Progenitor cell of endocrine pancreas (in vitro differentiated cells): ENCODE data around the gene ALG9. TPM values are rescaled to one million over a fixed set of nuclear protein-coding genes. Genes with fewer than 3 reads are reported as not detected.

Experiments
- DNase-seq: peaks from one replicate; pipeline ENCODE4 v3.0.0; 2021; ENCODE audit warnings: low spot score; ENCODE audit not compliant: unreplicated experiment
- H3K27ac Mint-ChIP-seq: 2 replicates; pipeline ENCODE4 v1.8.0; 2021; ENCODE audit warnings: mild to moderate bottlenecking, moderate library complexity, mixed read lengths
- H3K27me3 Mint-ChIP-seq: 2 replicates; pipeline ENCODE4 v1.8.0; 2021; ENCODE audit warnings: mixed read lengths
- H3K36me3 Mint-ChIP-seq: 2 replicates; pipeline ENCODE4 v1.8.0; 2022; ENCODE audit warnings: mixed read lengths; ENCODE audit not compliant: insufficient read depth
- H3K4me1 Mint-ChIP-seq: 2 replicates; pipeline ENCODE4 v1.8.0; 2021; ENCODE audit warnings: low read depth, mixed read lengths
- H3K4me3 Mint-ChIP-seq: 2 replicates; pipeline ENCODE4 v1.8.0; 2021; ENCODE audit warnings: low read depth, mild to moderate bottlenecking, moderate library complexity, mixed read lengths
- H3K9me3 Mint-ChIP-seq: 2 replicates; pipeline ENCODE4 v1.8.0; 2021; ENCODE audit warnings: low read depth, mixed read lengths
- total RNA-seq: library from RNA; stranded (reverse); gene quantifications from 2 replicates; pipeline ENCODE4 v1.2.1, GENCODE V29; 2021
- TF ChIP-seq, protein P1 (sequence below): fragments of 200-600 bp; sonication (generic); IDR thresholded peaks from one replicate; pipeline ENCODE4 v1.5.0; 2021; ENCODE audit warnings: antibody characterized with exemption, mild to moderate bottlenecking; ENCODE audit not compliant: unreplicated experiment

Gene ALG9
- total RNA-seq, 1 donor from 2014 or later, result 45.2 TPM

DNA sequence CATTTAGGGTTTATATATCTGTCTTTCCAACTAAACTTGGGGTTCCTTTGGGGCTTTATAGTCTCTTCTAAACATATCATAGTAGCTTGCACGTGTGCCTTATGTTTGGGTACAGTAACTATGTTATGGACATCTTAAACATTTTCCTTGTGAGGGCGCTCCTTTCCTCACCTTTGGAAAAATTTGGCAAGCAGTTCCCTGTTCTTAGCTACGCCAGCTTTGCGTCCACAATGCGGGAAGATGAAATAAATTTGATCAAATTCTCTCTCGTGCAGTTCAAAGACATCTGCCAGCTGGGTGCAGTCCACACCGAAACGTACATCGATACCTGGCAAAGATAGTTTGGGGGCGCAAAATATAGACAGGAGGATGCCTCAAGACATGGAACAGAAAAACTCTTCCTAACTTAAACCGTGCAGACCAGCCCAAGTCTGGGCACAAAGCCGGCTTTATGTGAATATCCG is 7.0 kb upstream of the ALG9 start:
- H3K4me1 Mint-ChIP-seq, result peaks cover 10% of the 10 kb centered on the region
- no peak for DNase-seq
- H3K27ac Mint-ChIP-seq, result peak overlapping the region; percentile 100
- H3K4me3 Mint-ChIP-seq, result peak overlapping the region; percentile 94
- no peaks in the 10 kb centered on the region for H3K9me3 Mint-ChIP-seq
- H3K27me3 Mint-ChIP-seq, result no peaks in the 10 kb centered on the region
- H3K36me3 Mint-ChIP-seq, result peaks cover 4% of the 10 kb centered on the region
- TF ChIP-seq, protein P1, sequence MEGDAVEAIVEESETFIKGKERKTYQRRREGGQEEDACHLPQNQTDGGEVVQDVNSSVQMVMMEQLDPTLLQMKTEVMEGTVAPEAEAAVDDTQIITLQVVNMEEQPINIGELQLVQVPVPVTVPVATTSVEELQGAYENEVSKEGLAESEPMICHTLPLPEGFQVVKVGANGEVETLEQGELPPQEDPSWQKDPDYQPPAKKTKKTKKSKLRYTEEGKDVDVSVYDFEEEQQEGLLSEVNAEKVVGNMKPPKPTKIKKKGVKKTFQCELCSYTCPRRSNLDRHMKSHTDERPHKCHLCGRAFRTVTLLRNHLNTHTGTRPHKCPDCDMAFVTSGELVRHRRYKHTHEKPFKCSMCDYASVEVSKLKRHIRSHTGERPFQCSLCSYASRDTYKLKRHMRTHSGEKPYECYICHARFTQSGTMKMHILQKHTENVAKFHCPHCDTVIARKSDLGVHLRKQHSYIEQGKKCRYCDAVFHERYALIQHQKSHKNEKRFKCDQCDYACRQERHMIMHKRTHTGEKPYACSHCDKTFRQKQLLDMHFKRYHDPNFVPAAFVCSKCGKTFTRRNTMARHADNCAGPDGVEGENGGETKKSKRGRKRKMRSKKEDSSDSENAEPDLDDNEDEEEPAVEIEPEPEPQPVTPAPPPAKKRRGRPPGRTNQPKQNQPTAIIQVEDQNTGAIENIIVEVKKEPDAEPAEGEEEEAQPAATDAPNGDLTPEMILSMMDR, result no peak

DNA sequence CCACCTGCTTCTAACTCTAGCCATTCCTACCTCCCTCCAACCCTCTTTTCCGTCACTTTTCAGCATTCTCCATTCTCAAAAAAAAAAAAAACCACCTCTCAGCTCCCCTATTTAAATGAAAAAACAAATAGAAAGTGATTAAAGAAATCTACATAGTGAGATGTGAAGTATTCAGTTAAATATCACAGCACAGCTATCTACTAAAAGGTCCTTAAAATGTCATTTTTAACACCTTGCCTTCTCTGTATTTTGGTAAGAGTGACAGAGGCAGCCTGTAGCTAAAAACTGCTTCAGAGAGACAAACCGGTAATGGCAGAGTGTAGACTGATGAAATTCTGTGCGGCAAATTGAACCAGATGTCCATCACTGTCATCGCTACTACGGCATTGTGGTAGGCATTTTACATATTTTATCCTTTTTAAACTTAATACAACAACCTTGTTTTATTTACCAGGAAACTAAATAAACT is 346 bp upstream of the ALG9 start:
- H3K9me3 Mint-ChIP-seq, result no peaks in the 10 kb centered on the region
- H3K36me3 Mint-ChIP-seq, result peaks cover 19% of the 10 kb centered on the region
- DNase-seq, result no peak
- TF ChIP-seq, protein P1, result no peak
- peaks cover 12% of the 10 kb centered on the region for H3K4me1 Mint-ChIP-seq
- H3K27ac Mint-ChIP-seq, result peak overlapping the region; percentile 87
- peak overlapping the region; percentile 95 for H3K4me3 Mint-ChIP-seq
- no peaks in the 10 kb centered on the region for H3K27me3 Mint-ChIP-seq

DNA sequence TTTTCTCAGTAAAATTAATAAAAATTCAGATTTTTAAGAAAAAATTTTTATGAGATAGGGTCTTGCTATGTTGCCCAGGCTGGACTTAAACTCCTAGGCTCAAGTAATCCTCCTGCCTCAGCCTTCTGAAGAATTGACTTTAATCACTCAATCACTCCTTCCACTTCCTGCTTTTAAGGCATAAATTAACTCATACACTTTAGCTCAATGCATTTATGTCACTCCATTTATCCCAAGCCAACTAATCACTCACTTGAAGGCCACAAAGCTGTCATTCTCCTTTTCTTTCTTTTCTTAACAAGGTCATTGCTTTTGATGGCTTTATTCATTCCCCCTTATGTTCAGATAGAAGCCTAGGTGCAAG is 877 bp downstream of the ALG9 start:
- TF ChIP-seq, protein P1, result no peak
- Mint-ChIP-seq H3K4me3 (peak overlapping the region; percentile 95), H3K27ac (peak overlapping the region; percentile 97)

DNA sequence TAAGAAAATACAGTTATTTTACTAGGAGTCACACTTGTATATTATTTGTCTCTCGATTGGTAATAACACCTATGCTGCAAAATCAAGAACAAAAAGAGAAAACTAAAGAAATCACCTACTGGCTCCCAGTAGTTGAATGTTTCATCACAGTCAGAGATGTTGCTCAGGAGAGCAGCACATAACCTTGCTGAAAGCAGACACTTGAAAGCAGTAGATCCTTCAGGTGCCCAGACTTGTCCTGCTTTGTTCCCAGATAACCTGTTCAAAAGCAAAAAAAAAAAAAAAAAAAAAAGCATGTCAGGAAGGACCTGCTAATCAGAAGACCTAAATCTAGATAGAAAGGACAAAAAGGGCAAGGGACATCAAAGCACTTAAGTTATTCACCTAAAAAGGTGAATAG is 1.3 kb downstream of the ALG9 start:
- no peaks in the 10 kb centered on the region for H3K27me3 Mint-ChIP-seq
- no peaks in the 10 kb centered on the region for H3K9me3 Mint-ChIP-seq
- DNase-seq, result no peak
- TF ChIP-seq, protein P1, result no peak
- H3K27ac Mint-ChIP-seq, result no peak overlapping the region
- H3K4me3 Mint-ChIP-seq, result peak overlapping the region; percentile 31
- peaks cover 12% of the 10 kb centered on the region for H3K4me1 Mint-ChIP-seq
- peaks cover 23% of the 10 kb centered on the region for H3K36me3 Mint-ChIP-seq

More for the DNA sequence above, 877 bp downstream of the ALG9 start:
- H3K36me3 Mint-ChIP-seq, result peaks cover 24% of the 10 kb centered on the region
- H3K27me3 Mint-ChIP-seq, result no peaks in the 10 kb centered on the region
- DNase-seq, result no peak
- H3K9me3 Mint-ChIP-seq, result no peaks in the 10 kb centered on the region
- peaks cover 12% of the 10 kb centered on the region for H3K4me1 Mint-ChIP-seq

DNA sequence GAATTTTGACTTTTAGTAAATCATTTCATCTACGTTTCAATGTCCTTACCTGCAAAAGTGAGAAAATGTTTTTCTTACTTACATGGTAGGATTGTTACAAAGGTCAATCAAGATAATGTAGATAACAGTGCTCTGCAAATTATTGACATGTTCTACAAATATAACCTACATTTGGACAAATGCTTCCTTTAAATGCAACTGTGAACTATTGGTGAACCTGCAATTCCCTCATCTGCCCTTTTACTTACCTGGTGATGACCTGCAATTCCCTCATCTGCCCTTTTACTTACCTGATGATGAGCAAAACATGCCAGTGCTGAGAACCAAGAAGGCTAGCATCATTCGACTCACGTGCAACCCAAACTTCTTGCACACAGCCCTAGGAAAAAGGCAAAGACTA is 11.1 kb downstream of the ALG9 start:
- TF ChIP-seq, protein P1, result no peak
- Mint-ChIP-seq H3K4me1 (peaks cover 1% of the 10 kb centered on the region), H3K27ac (no peak overlapping the region), H3K4me3 (no peak overlapping the region), H3K27me3 (no peaks in the 10 kb centered on the region), H3K36me3 (peaks cover 25% of the 10 kb centered on the region), H3K9me3 (no peaks in the 10 kb centered on the region)
- DNase-seq, result no peak
